ENCODE data around the gene GABRG2.

GRCh38 chr5:162091336-162091735 lies 23.8 kb downstream of the GABRG2 start:
- TF ChIP-seq, protein P1, sequence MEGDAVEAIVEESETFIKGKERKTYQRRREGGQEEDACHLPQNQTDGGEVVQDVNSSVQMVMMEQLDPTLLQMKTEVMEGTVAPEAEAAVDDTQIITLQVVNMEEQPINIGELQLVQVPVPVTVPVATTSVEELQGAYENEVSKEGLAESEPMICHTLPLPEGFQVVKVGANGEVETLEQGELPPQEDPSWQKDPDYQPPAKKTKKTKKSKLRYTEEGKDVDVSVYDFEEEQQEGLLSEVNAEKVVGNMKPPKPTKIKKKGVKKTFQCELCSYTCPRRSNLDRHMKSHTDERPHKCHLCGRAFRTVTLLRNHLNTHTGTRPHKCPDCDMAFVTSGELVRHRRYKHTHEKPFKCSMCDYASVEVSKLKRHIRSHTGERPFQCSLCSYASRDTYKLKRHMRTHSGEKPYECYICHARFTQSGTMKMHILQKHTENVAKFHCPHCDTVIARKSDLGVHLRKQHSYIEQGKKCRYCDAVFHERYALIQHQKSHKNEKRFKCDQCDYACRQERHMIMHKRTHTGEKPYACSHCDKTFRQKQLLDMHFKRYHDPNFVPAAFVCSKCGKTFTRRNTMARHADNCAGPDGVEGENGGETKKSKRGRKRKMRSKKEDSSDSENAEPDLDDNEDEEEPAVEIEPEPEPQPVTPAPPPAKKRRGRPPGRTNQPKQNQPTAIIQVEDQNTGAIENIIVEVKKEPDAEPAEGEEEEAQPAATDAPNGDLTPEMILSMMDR (IDR thresholded peaks at IDR 0.05) = no peak
- no peak for TF ChIP-seq POLR2AphosphoS5 (IDR thresholded peaks at IDR 0.05)
- TF ChIP-seq POLR2A (IDR thresholded peaks at IDR 0.05) = no peak

Measured in breast epithelium (tissue), 3 donors.